Measurements from ENCODE around the gene PSMG2. TPM values are rescaled to one million over a fixed set of nuclear protein-coding genes. Genes with fewer than 3 reads are reported as not detected.

PSMG2 gene, protein sequence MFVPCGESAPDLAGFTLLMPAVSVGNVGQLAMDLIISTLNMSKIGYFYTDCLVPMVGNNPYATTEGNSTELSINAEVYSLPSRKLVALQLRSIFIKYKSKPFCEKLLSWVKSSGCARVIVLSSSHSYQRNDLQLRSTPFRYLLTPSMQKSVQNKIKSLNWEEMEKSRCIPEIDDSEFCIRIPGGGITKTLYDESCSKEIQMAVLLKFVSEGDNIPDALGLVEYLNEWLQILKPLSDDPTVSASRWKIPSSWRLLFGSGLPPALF
- polyA plus RNA-seq, result 10 to 100 TPM; 74.9 to 96.6 (median 81.6) TPM

DNA sequence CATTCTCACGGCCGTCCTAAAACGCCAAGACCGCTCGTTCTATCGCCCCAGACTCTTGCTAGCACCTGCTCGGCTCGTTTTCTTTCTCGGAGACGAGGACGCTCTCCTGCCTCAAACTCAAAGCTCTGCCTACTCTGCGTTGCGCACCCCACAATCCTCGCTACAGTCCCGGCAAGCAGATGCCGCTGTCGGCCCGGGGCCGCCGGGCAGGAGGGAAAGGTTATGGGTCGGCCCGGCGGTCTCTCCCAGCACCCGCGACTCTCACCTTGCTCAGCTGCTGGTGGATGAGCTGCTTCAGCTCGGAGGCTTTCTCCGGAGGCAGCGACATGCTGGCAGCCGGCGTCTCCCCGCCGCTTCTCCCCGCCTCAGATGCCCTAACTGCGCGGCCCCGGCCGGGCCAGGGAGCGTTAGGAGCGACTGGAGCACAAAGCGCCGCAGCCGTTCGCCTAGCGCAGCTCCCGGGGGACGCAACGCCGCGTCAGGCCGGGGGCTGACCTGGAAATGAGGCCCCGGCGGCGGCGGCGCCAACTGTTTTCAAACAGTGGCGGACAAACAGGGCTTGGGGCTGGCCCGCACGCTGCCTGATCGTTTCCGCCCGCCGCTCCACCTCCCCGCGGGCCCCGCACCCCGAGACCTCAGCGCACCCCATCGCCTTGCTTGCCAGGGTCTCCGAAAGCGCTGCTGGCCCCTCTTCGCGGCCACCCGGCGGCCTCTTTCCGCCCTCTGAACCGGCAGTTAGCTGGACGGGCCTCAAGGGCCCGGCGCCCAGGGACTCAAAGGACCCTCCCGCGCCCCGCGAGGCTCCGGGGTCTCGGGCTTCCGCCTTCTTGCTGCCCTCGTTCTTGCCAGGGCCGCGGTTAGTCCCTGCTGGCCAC, at the start of gene PSMG2, which contains the start of gene CEP76:
Gene PSMG2, plus strand, starts transcription at position 822 of the 875 bp plus-strand sequence. CDS start 66 bp downstream, outside the sequence.
Gene CEP76, minus strand, starts transcription at position 503 of the 875 bp plus-strand sequence. Its CDS starts 175 bp downstream, at position 328.
- H3K27me3 Mint-ChIP-seq (ENCODE audit: low read depth in 3 of 3), result peaks cover 0 to 5% (median 0%) of the 10 kb centered on the region in 3 donors
- peak; percentile 87 to 90 (median 90) for DNase-seq
- H3K4me1 Mint-ChIP-seq, result peaks cover 46 to 57% of the 10 kb centered on the region in 2 donors
- peak within 1 kb of the TSS; percentile 91 to 98 (median 94) for H3K4me3 Mint-ChIP-seq
- H3K36me3 Mint-ChIP-seq, result peaks cover 0 to 13% (median 3%) of the 10 kb centered on the region in 3 donors
- no peaks in the 10 kb centered on the region for H3K9me3 Mint-ChIP-seq
- H3K27ac Mint-ChIP-seq, result peak within 1 kb of the TSS; percentile 93 to 99 (median 96)

DNA sequence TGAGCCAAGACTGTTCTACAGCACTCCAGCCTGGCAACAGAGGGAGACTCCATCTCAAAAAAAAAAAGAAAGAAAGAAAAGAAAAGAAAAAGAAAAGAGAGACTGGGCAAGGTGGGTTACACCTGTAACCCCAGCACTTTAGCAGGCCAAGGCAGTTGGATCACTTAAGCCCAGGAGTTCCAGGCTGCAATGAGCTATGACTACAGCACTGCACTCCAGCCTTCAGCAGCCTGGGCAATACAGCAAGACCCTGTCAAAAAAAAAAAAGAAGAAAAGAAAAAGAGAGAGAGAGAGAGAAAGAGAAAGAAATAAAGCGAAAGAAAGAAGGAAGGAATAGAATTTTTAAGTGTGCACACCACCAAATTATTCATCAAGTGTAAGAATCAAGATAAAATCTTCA, 47.9 kb upstream of the PSMG2 start:
- DNase-seq, result no peak
- Mint-ChIP-seq H3K36me3 (no peaks in the 10 kb centered on the region), H3K4me1 (peaks cover 14 to 29% of the 10 kb centered on the region in 2 donors), H3K9me3 (no peaks in the 10 kb centered on the region), H3K27ac (peak overlapping the region in 1 of 6 donors; percentile 49), H3K4me3 (peak overlapping the region; percentile 35 to 61 (median 45)), H3K27me3 (ENCODE audit: low read depth in 3 of 3) (peaks cover 3 to 7% (median 3%) of the 10 kb centered on the region in 3 donors)

DNA sequence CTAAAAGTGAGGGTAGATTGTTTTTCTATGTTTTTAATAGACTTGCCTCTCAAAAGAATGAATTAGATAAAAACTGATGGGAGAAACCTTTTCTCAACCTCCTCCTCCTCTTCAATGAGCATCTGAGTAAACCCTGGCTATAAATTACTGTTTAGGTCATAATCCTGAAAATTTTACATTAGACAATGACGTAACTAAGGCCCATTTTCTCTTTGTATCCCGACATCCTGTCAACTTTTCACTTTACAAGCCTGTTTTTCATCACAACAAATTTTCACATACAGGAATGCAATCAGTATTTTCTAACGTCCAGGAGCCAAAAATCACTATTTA, 46.3 kb upstream of the PSMG2 start:
- Mint-ChIP-seq H3K36me3 (no peaks in the 10 kb centered on the region), H3K27me3 (ENCODE audit: low read depth in 3 of 3) (peaks cover 3 to 7% (median 3%) of the 10 kb centered on the region in 3 donors), H3K4me1 (peaks cover 14 to 29% of the 10 kb centered on the region in 2 donors)

DNA sequence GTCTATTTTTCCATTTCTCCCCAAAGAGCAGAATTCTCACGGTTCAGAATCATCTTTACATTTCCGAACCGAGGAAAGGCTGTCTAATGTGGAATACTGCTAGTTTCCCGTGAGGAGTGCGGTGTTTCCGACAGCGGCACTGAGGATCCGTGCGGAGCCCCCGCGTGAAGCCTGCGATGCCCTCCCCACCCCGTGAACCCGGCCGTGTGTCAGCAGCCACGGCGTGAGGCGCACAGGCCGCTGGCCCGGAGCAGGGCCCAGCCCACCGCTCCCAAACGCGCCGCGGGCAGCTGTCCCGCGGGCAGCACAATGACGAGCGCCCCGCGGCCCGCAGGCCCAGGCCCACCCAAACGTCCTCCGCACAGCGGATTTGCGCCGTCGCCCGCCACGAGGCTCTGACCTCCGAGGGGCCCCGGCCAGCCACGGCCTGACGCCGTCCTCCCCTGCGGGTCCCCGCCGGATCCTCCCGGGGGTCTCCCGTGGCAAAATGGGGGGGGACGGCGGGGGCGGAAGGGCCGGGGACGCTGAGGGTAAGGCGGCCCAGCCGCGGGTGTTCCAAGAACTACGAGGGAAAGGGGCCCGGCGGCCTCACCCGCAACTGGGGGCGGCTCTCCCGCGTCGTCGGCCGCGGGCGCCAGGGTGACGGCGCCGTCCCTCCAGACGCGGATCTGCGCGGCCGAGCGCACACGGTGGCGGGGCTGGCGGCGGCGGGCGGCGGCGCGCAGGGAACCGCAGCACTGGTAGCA, 45.7 kb upstream of the PSMG2 start:
- peak; percentile 20 to 45 (median 35) for DNase-seq
- H3K9me3 Mint-ChIP-seq, result no peaks in the 10 kb centered on the region
- H3K36me3 Mint-ChIP-seq, result no peaks in the 10 kb centered on the region
- H3K27ac Mint-ChIP-seq, result peak overlapping the region in 4 of 6 donors; percentile 40 to 89 (median 68)
- H3K4me3 Mint-ChIP-seq, result peak overlapping the region; percentile 77 to 89 (median 84)
- H3K4me1 Mint-ChIP-seq, result peaks cover 14 to 29% of the 10 kb centered on the region in 2 donors
- H3K27me3 Mint-ChIP-seq (ENCODE audit: low read depth in 3 of 3), result peaks cover 3 to 7% (median 3%) of the 10 kb centered on the region in 3 donors

More for the DNA sequence above, 46.3 kb upstream of the PSMG2 start:
- peak overlapping the region in 4 of 6 donors; percentile 40 to 89 (median 68) for H3K27ac Mint-ChIP-seq
- H3K4me3 Mint-ChIP-seq, result peak overlapping the region; percentile 77 to 89 (median 84)
- no peaks in the 10 kb centered on the region for H3K9me3 Mint-ChIP-seq
- DNase-seq, result no peak

DNA sequence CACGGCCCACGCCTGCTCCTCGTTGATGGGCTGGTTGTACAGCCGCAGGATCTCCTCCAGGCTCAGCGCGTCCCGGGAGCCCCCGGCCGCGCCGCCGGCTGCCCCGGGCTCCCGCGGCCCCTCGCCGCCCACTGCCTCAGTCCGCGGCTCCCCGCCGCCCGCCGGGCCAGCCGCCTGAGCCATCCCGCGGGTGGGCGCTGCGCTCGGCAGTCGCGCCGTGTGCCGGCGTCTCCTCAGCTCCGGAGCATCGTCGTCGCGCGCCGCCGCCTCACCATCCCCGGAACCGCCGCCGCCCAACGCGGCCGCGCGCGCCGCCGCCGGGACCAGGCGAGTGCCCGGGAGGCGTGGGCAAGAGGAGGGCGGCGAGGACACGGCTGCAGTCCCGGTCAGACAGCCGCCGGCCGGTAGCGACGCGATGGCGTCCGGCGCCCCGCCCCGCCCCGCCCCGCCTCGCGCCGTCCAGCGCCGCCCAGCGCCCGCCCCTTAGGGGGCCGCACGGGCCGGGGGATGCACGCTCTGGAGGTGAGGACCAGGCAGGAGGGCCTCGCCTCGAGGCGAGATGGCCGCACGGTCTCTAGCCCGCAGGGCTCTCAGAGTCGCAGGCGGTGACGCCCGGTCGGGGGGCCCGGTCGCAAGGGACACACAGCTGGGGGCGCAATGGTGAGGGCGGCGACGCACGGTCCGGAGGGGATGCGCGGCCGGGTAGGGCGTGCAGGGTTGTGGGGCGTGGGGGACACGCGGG, 45.0 kb upstream of the PSMG2 start, which contains the start of gene SPIRE1:
Gene SPIRE1, minus strand, starts transcription at position 424 of the 742 bp plus-strand sequence. Its CDS starts 241 bp downstream, at position 183.
- H3K27ac Mint-ChIP-seq, result peak within 1 kb of the TSS; percentile 64 to 89 (median 84)
- DNase-seq, result peak; percentile 46 to 56 (median 48)
- peaks cover 3 to 7% (median 3%) of the 10 kb centered on the region in 3 donors for H3K27me3 Mint-ChIP-seq (ENCODE audit: low read depth in 3 of 3)
- H3K4me1 Mint-ChIP-seq, result peaks cover 14 to 29% of the 10 kb centered on the region in 2 donors
- peak within 1 kb of the TSS; percentile 91 to 96 (median 93) for H3K4me3 Mint-ChIP-seq
- no peaks in the 10 kb centered on the region for H3K9me3 Mint-ChIP-seq
- H3K36me3 Mint-ChIP-seq, result no peaks in the 10 kb centered on the region

DNA sequence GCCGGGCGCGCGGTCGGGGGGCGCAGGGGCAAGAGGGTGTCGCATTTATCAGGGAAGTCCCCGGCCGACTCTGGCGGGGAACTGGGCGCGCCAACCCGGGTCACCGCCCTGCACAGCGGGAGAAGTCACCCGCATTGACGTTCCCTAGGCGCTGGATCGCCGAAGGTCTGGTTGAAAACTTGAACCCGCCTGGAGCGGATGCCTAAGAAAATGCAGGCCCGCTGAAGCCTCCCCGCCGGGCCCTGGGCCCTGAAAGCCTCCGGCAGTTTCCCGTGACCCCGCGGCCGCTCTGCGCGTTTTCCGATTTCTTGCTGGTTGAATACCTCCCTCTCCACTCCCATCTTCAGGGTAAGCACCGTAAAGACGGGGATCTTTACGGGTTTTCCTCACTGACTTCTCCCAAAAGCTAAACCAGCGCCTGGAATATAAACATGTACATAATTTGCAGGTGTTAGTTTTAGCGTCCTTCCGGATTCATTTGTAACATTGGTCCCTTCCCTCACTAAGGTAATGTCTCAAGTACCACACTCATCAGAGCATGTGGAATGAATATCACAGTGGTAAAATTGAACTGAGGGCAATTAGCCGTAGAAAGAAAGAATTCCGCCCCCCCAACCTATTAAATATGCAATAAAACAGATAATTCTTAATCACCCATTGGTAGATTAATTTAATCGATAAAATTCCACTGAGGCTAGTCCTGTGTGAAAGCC, 44.3 kb upstream of the PSMG2 start:
- Mint-ChIP-seq H3K27ac (peak overlapping the region; percentile 46 to 88 (median 80)), H3K27me3 (ENCODE audit: low read depth in 3 of 3) (peaks cover 3 to 8% (median 5%) of the 10 kb centered on the region in 3 donors), H3K9me3 (no peaks in the 10 kb centered on the region), H3K36me3 (no peaks in the 10 kb centered on the region), H3K4me3 (peak overlapping the region; percentile 91 to 96 (median 93)), H3K4me1 (peaks cover 14 to 29% of the 10 kb centered on the region in 2 donors)
- DNase-seq, result peak in 1 of 3 donors; percentile 35

DNA sequence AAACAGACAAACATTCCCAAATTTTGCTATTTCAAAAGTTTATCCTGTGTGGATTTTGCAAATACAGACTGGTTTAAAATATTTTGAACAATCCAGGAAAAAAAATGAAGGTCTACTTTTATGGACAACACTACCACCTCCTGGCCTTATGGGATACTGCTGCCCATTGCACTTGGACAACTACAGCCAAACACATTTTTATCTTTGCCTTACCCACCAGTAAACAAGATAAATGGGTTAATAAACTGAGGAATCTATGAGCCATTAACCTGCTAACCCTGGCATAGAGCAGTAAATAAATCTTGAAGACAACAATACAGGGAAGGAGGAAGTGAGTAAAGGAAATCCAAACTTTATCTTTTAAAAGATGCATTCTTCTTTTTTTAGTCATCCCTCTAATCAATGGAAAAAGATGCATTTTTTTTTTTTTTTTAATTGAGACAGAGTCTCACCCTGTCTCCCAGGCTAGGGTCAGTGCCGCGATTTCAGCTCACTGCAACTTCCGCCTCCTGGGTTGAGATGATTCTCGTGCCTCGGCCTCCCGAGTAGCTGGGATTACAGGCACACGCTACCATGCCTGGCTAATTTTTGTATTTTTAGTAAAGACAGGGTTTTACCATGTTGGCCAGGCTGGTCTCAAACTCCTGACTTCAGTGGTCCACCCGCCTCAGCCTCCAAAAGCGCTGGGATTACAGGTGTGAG, 42.8 kb upstream of the PSMG2 start:
- Mint-ChIP-seq H3K4me3 (peak overlapping the region in 3 of 5 donors; percentile 35 to 55 (median 47)), H3K4me1 (peaks cover 13 to 25% of the 10 kb centered on the region in 2 donors), H3K9me3 (no peaks in the 10 kb centered on the region), H3K27ac (no peak overlapping the region), H3K27me3 (ENCODE audit: low read depth in 3 of 3) (peaks cover 3 to 8% (median 5%) of the 10 kb centered on the region in 3 donors), H3K36me3 (no peaks in the 10 kb centered on the region)
- peak; percentile 31 to 48 (median 46) for DNase-seq

DNA sequence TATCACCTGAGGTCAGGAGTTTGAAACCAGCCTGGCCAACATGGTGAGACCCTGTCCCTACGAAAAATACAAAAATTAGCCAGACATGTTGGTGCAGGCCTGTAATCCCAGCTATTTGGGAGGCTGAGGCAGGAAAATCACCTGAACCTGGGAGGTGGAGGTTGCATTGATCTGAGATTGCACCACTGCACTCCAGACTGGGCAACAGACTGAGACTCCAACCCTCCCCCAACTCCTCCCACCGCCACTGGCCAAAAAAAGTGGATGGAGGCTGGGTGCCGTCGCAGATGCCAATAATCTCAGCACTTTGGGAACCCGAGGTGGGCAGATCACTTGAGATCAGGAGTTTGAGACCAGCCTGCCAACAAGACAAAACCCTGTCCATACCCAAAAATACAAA, 34.8 kb upstream of the PSMG2 start:
- H3K36me3 Mint-ChIP-seq, result peaks cover 0 to 4% (median under 1%) of the 10 kb centered on the region in 3 donors
- DNase-seq, result no peak
- no peak overlapping the region for H3K4me3 Mint-ChIP-seq
- no peaks in the 10 kb centered on the region for H3K9me3 Mint-ChIP-seq
- H3K27me3 Mint-ChIP-seq (ENCODE audit: low read depth in 3 of 3), result peaks cover 0 to 3% (median 0%) of the 10 kb centered on the region in 3 donors
- H3K27ac Mint-ChIP-seq, result no peak overlapping the region
- H3K4me1 Mint-ChIP-seq, result no peaks in the 10 kb centered on the region

DNA sequence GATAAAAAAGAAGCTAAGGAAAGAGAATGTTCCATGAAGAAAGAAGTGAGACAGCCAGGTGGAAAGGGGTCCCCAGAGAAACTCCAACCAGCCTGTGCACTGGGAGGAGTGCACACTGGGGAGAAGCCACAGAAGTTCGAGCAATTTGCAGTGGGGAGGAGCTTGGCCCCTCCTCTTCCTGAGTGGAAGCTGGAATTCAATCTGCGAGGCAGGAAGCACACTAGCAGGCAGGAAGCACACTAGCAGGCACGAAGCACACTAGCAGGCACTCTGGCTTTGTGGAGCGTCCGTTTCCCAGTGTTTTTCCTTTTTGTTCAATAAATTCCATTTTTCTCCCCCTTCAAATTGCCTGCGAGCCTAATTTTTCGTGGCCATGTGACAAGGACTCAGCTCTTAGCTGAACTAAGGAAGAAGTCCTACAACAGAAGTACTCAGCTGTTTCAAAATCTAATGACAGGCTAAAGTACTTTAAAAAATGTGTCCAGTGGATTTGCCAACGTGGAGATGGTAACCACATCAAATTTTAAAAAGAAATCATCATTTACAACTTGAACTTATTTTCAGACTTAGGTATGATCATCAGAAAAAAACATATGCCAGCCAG, 23.6 kb upstream of the PSMG2 start:
- H3K36me3 Mint-ChIP-seq, result peaks cover 7 to 21% (median 14%) of the 10 kb centered on the region in 3 donors
- no peak overlapping the region for H3K4me3 Mint-ChIP-seq
- H3K27me3 Mint-ChIP-seq (ENCODE audit: low read depth in 3 of 3), result no peaks in the 10 kb centered on the region
- DNase-seq, result no peak
- H3K27ac Mint-ChIP-seq, result peak overlapping the region in 2 of 6 donors; percentile 14 to 51
- H3K4me1 Mint-ChIP-seq, result peaks cover 0 to 8% of the 10 kb centered on the region in 2 donors
- H3K9me3 Mint-ChIP-seq, result no peaks in the 10 kb centered on the region

DNA sequence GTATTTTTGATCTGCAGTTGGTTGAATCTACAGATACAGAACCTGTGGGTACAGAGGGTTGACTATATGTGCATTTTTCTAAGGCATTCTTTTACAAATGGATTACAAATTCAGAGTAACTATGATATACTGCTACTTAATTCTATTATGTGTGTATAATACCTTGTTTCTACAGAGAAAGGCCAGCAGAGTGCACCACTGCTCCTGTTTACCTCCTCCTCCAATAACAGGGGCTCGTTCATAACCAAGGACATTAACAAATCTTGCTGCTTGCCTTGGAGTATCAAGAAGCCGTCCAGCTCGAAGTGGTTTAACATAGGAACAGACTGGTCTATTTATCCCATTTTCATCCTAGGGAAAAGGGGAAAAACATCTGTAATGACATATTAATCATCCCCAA, 16.7 kb upstream of the PSMG2 start:
- Mint-ChIP-seq H3K4me1 (no peaks in the 10 kb centered on the region), H3K4me3 (no peak overlapping the region), H3K36me3 (peaks cover 0 to 6% (median 0%) of the 10 kb centered on the region in 3 donors), H3K27me3 (ENCODE audit: low read depth in 3 of 3) (no peaks in the 10 kb centered on the region), H3K27ac (no peak overlapping the region), H3K9me3 (no peaks in the 10 kb centered on the region)
- DNase-seq, result no peak

DNA sequence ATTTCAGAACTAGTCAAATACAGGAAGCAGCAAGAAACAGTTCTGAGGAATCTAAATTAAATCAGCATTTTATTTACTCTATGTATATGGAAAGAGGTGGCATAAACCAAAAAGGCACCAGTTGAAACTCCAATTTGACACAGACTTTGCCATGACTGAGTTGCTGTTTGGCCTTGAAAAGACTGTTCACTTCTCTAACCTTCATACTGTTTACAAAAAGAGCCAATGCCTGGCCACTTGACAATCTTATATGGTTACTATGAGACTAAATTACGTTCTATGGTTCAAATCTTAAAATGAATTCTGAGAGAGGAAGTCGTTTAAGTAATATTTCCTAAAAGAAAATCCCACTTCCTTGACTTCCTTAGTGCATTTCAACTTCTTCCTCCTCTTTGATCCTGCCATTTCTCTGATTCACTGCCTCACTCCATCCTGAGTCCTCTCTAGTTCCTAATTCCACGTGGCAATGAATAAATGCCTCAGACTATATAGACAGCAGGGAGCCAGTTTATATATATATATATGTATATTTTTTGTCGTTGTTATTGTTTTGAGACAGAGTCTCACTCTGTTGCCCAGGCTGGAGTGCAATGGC, 13.5 kb upstream of the PSMG2 start:
- Mint-ChIP-seq H3K36me3 (peaks cover 6 to 18% (median 10%) of the 10 kb centered on the region in 3 donors), H3K27me3 (ENCODE audit: low read depth in 3 of 3) (no peaks in the 10 kb centered on the region), H3K27ac (no peak overlapping the region), H3K4me3 (no peak overlapping the region), H3K9me3 (no peaks in the 10 kb centered on the region), H3K4me1 (no peaks in the 10 kb centered on the region)
- no peak for DNase-seq

Measured in immature natural killer cell (primary cell).